CD4-positive, alpha-beta T cell treated with Interleukin-2 at 100 ng/mL for 4 hours (primary cell): Measurements from ENCODE around the gene EFHC1.

ENCODE experiments used
- DNase-seq: peaks from one replicate; pipeline ENCODE4 v3.0.0-alpha.2; 2020; ENCODE audit warnings: low spot score

The EFHC1 gene

GRCh38 chr6:52503323-52503747, 83.2 kb downstream of the EFHC1 start:
- no peak for DNase-seq

GRCh38 chr6:52503851-52504781, 84.0 kb downstream of the EFHC1 start:
- DNase-seq: no peak

GRCh38 chr6:52504782-52505136, 84.6 kb downstream of the EFHC1 start:
- no peak for DNase-seq

- no peak for DNase-seq
Observed at GRCh38 chr6:52505726-52506409, 85.7 kb downstream of the EFHC1 start.

- DNase-seq: no peak
Observed at GRCh38 chr6:52506476-52506875, 86.3 kb downstream of the EFHC1 start.

- no peak for DNase-seq
Observed at GRCh38 chr6:52507557-52508260, 87.6 kb downstream of the EFHC1 start.

GRCh38 chr6:52508261-52508739, 88.2 kb downstream of the EFHC1 start:
- no peak for DNase-seq

GRCh38 chr6:52509281-52510212, 89.4 kb downstream of the EFHC1 start:
- no peak for DNase-seq

GRCh38 chr6:52510213-52510562, 90.0 kb downstream of the EFHC1 start:
- no peak for DNase-seq

- no peak for DNase-seq
Observed at GRCh38 chr6:52511163-52511562, 91.0 kb downstream of the EFHC1 start.

GRCh38 chr6:52511572-52512151, 91.5 kb downstream of the EFHC1 start:
- no peak for DNase-seq

- DNase-seq: no peak
Observed at GRCh38 chr6:52512199-52512598, 92.1 kb downstream of the EFHC1 start.

GRCh38 chr6:52513464-52513863, 93.3 kb downstream of the EFHC1 start:
- no peak for DNase-seq

- DNase-seq: no peak
Observed at GRCh38 chr6:52513896-52514295, 93.8 kb downstream of the EFHC1 start.

- no peak for DNase-seq
Observed at GRCh38 chr6:52514514-52514913, 94.4 kb downstream of the EFHC1 start.

GRCh38 chr6:52515219-52515960, 95.2 kb downstream of the EFHC1 start:
- no peak for DNase-seq

GRCh38 chr6:52516269-52516668, 96.1 kb downstream of the EFHC1 start:
- no peak for DNase-seq

GRCh38 chr6:52516943-52517342, 96.8 kb downstream of the EFHC1 start:
- DNase-seq: no peak

- no peak for DNase-seq
Observed at GRCh38 chr6:52517502-52518278, 97.5 kb downstream of the EFHC1 start.
